ENCODE measurements around the gene ZNF180. TPM values are rescaled to one million over a fixed set of nuclear protein-coding genes. Genes with fewer than 3 reads are reported as not detected.
"Not testable (repeated sequence)": the region's sequence is repeated elsewhere in the genome, so short reads cannot be mapped to it uniquely, and the experiment has no call there.

ZNF180 gene
- total RNA-seq, 1 donor from 2014 or later: 14.4 TPM

DNA sequence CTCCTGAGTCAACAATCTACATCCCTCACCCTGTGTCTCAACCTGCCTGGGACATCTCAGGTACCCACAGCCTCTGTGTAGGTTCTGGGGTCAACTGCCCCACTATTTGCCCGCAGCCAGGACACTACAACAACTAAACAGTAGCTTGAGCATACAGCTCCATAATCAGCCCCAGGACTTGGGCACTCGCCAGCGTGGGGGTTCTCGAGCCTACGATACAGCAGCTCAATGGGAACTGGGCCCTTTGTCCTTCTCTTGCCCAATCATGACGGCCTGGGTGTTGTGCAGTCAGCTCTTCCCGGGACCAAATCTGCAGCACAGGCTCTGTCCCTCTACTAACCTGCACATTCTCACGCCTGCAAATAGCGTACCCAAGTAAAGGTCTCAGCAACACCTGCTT is 1.3 kb downstream of the ZNF180 start:
- TF ChIP-seq, protein P1, sequence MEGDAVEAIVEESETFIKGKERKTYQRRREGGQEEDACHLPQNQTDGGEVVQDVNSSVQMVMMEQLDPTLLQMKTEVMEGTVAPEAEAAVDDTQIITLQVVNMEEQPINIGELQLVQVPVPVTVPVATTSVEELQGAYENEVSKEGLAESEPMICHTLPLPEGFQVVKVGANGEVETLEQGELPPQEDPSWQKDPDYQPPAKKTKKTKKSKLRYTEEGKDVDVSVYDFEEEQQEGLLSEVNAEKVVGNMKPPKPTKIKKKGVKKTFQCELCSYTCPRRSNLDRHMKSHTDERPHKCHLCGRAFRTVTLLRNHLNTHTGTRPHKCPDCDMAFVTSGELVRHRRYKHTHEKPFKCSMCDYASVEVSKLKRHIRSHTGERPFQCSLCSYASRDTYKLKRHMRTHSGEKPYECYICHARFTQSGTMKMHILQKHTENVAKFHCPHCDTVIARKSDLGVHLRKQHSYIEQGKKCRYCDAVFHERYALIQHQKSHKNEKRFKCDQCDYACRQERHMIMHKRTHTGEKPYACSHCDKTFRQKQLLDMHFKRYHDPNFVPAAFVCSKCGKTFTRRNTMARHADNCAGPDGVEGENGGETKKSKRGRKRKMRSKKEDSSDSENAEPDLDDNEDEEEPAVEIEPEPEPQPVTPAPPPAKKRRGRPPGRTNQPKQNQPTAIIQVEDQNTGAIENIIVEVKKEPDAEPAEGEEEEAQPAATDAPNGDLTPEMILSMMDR (IDR thresholded peaks at IDR 0.05): no peak
- H3K9me3 Mint-ChIP-seq: peaks cover 43% of the 10 kb centered on the region
- intact Hi-C loops (cut with micrococcal nuclease): no loop called here

DNA sequence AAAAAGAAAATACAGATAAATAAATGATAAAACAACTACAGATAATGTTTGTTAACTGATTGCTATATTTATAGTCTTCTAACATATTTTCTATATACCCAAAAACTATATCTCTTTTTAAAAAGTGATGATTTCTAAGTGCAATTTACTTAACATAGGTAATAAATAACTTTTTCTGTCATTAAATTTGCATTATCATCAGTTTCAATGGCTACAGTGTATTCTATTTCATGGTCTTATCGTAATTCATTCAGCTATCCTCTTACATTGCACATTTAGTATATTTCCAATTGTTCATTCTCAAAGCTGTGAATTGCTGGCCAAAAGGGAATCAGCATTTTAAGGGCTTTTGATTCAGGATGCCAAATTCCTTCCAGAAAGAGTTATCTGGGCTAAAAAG is 3.6 kb downstream of the ZNF180 start:
- H3K27ac Mint-ChIP-seq: no peak overlapping the region
- DNase-seq: no peak
- no peak for ATAC-seq (ENCODE audit: low read depth)
- ChIA-PET CTCF (no interaction called here), POLR2A (interaction anchor here (0.6 kb wide), 1 partner anchor 233 kb away, joined by 4 read pairs; no protein-coding TSS in a partner anchor)
- intact Hi-C loops (cut with micrococcal nuclease): no loop called here
- peaks cover 79% of the 10 kb centered on the region for H3K36me3 Mint-ChIP-seq (ENCODE audit: low read depth)
- H3K4me3 Mint-ChIP-seq: no peak overlapping the region
- TF ChIP-seq, protein P1 (IDR thresholded peaks at IDR 0.05): no peak
- no peaks in the 10 kb centered on the region for H3K27me3 Mint-ChIP-seq
- peaks cover 49% of the 10 kb centered on the region for H3K9me3 Mint-ChIP-seq
- peaks cover 41% of the 10 kb centered on the region for H3K4me1 Mint-ChIP-seq

More for the DNA sequence above, 1.3 kb downstream of the ZNF180 start:
- peaks cover 41% of the 10 kb centered on the region for H3K4me1 Mint-ChIP-seq
- ChIA-PET POLR2A (no interaction called here), CTCF (no interaction called here)
- peak overlapping the region; percentile 96 for H3K4me3 Mint-ChIP-seq
- DNase-seq: no peak
- H3K27ac Mint-ChIP-seq: no peak overlapping the region
- ATAC-seq (ENCODE audit: low read depth): no peak
- peaks cover 2% of the 10 kb centered on the region for H3K27me3 Mint-ChIP-seq
- peaks cover 58% of the 10 kb centered on the region for H3K36me3 Mint-ChIP-seq (ENCODE audit: low read depth)

DNA sequence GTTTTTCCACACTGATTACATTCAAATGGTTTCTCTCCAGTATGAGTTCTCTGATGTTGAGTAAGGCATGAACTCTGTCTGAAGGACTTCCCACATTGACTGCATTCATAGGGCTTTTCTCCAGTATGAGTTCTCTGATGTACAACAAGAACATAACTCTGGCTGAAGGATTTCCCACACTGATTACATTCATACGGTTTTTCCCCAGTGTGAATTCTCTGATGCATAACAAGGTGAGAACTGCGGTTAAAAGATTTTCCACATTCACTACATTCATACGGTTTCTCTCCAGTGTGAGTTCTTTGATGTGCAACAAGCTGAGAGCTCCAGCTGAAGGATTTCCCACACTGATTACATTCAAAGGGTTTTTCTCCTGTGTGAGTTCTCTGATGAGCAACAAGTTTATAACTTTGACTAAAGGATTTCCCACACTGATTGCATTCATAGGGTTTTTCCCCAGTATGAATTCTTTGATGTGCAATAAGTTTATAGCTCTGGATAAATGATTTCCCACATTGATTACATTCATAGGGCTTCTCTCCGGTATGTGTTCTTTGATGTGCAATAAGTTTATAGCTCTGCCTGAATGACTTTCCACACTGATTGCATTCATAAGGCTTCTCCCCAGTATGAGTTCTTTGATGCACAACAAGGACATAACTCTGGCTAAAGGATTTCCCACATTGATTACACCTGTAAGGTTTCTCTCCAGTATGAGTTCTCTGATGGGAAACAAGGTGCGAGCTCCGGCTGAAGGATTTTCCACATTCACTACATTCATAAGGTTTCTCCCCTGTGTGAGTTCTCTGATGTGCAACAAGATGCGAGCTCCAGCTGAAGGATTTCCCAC is 23.5 kb downstream of the ZNF180 start:
- CTCF ChIA-PET: no interaction called here
- Mint-ChIP-seq H3K27me3 (no peaks in the 10 kb centered on the region), H3K9me3 (peaks cover 57% of the 10 kb centered on the region), H3K27ac (peak overlapping the region; percentile 68), H3K4me3 (no peak overlapping the region), H3K4me1 (no peaks in the 10 kb centered on the region), H3K36me3 (ENCODE audit: low read depth) (peaks cover 93% of the 10 kb centered on the region)
- POLR2A ChIA-PET: no interaction called here
- DNase-seq: no peak
- ATAC-seq (ENCODE audit: low read depth): no peak
- intact Hi-C loops (cut with micrococcal nuclease): no loop called here
- TF ChIP-seq, protein P1 (IDR thresholded peaks at IDR 0.05): no peak

DNA sequence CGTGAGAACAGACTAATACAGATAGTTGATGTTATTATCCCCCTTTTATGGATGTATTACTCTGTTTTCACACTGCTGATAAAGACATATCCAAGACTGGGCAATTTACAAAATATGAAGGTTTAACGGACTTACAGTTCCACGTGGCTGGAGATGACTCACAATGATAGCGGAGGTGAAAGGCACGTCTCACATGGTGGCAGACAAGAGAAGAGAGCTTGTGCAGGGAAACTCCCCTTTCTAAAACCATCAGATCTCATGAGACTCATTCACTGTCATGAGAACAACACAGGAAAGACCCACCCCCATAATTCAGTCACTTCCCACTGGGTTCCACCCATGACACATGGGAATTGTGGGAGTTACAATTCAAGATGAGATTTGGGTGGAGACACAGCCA is 31.6 kb downstream of the ZNF180 start:
- DNase-seq; H3K4me1 Mint-ChIP-seq; H3K27me3 Mint-ChIP-seq; H3K27ac Mint-ChIP-seq; CTCF ChIA-PET; POLR2A ChIA-PET; ATAC-seq (ENCODE audit: low read depth); intact Hi-C loops (cut with micrococcal nuclease); H3K4me3 Mint-ChIP-seq: not testable (repeated sequence)
- Mint-ChIP-seq H3K9me3 (peaks cover 60% of the 10 kb centered on the region), H3K36me3 (ENCODE audit: low read depth) (peaks cover 56% of the 10 kb centered on the region)

DNA sequence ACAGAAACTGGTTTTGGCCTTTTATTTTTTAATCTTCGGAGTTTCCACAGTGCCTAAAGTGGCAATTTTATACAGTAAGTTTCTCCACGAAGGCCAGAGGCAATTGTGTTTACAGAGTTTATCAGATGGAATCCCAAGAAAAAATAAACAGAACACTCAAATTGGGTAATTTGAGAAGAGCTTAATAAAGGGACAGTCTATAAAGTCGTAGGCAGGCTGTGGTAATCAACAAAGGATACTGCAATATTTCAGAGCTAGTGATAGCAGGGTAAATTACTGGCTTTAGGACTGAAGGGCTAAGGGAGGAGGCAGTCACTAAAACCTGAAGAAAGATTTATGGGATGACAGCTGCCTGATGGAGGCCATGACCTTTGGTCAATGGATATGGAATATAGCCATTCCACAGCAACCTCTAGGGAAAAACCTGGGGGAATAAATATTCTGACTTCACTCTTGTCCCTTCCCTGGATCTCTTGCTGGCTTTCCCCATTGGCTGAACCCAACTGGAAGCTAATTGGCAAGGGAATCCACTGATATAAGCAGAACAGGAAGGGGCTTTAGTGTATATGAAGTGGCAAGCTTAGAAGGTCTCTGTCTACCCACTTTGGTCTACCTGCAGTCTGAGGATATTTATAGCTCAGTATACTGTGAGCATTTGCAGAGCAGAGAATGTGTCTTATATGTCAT is 37.6 kb downstream of the ZNF180 start:
- H3K27me3 Mint-ChIP-seq; H3K4me1 Mint-ChIP-seq; H3K27ac Mint-ChIP-seq; CTCF ChIA-PET; H3K4me3 Mint-ChIP-seq; POLR2A ChIA-PET; ATAC-seq (ENCODE audit: low read depth); DNase-seq; intact Hi-C loops (cut with micrococcal nuclease): not testable (repeated sequence)
- H3K36me3 Mint-ChIP-seq (ENCODE audit: low read depth): peaks cover 17% of the 10 kb centered on the region
- H3K9me3 Mint-ChIP-seq: peaks cover 46% of the 10 kb centered on the region

DNA sequence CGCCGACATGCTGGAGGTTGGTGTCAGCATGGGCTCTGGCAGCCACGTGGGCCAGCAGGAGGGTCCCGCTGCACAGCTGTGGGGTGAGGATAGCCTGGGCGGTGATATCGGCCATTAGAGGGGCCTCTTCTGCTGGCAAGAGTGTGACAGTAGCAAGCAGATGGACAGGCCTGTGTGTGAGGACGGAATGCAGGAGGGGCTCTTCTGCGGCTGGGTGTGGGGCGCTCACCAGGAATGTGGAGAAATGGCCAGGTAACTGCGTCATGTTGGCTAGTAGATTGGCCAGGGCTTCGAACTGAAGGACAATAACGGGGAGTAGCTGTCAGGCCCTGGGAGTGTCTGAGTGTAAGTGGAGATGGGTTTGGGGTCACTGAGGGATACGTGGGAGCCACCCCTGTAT is 44.3 kb downstream of the ZNF180 start:
- H3K27ac Mint-ChIP-seq; H3K4me3 Mint-ChIP-seq; POLR2A ChIA-PET; CTCF ChIA-PET; H3K4me1 Mint-ChIP-seq; ATAC-seq (ENCODE audit: low read depth); DNase-seq; intact Hi-C loops (cut with micrococcal nuclease): not testable (repeated sequence)
- Mint-ChIP-seq H3K27me3 (peaks cover 21% of the 10 kb centered on the region), H3K36me3 (ENCODE audit: low read depth) (peaks cover 26% of the 10 kb centered on the region), H3K9me3 (peaks cover 49% of the 10 kb centered on the region)

Data from activated B cell treated with CpG ODN at 0.5 μM for 24 hours (primary cell).